ENCODE data around the gene PGGT1B. TPM values are rescaled to one million over a fixed set of nuclear protein-coding genes. Genes with fewer than 3 reads are reported as not detected.

PGGT1B gene
- polyA plus RNA-seq, 3 donors, result 3.2 to 32.6 (median 11.6) TPM

GRCh38 chr5:115229606-115230005 is 33.1 kb downstream of the PGGT1B start:
- no peak for DNase-seq
- no peak overlapping the region for H3K9ac ChIP-seq (ENCODE audit: insufficient read depth, low read length, poor library complexity, severe bottlenecking)
- no peak overlapping the region for H3K27ac ChIP-seq (ENCODE audit: low read depth in 1 of 2, low read length in 2 of 2)
- peaks cover 5% of the 10 kb centered on the region for H3K4me1 Mint-ChIP-seq
- TF ChIP-seq CTCF (IDR thresholded peaks at IDR 0.05), result no peak
- no peak overlapping the region for H3K4me2 ChIP-seq (replicated peaks; ENCODE audit: extremely low read depth, low read length, poor library complexity, severe bottlenecking)
- H3K9me3 Mint-ChIP-seq, result no peaks in the 10 kb centered on the region
- H3K36me3 ChIP-seq (replicated peaks in 1 of 2; ENCODE audit: control insufficient read depth in 1 of 2, insufficient read depth in 2 of 2, low read length in 2 of 2), result peaks cover 68 to 83% of the 10 kb centered on the region in 2 donors
- no peaks in the 10 kb centered on the region for H3K27me3 ChIP-seq (ENCODE audit: control insufficient read depth in 2 of 2, insufficient read depth in 2 of 2, low read length in 2 of 2)
- H2AFZ ChIP-seq (ENCODE audit: insufficient read depth, low read depth, low read length, poor library complexity, severe bottlenecking), result no peak overlapping the region
- H3K4me1 ChIP-seq (ENCODE audit: control insufficient read depth in 1 of 2, insufficient read depth in 2 of 2, low read length in 2 of 2), result no peaks in the 10 kb centered on the region
- H3K27ac Mint-ChIP-seq, result no peak overlapping the region
- intact Hi-C loops (cut with micrococcal nuclease), result no loop called here
- peaks cover 67 to 76% of the 10 kb centered on the region in 2 donors for H3K36me3 Mint-ChIP-seq
- H3K9me3 ChIP-seq (replicated peaks in 1 of 2; ENCODE audit: control insufficient read depth in 1 of 2, insufficient read depth in 1 of 2, low read length in 2 of 2), result no peaks in the 10 kb centered on the region
- no CpG with 5 or more reads among the region's 1 CpG for WGBS (ENCODE audit: insufficient coverage)
- no peak overlapping the region for H3K4me3 ChIP-seq (replicated peaks in 1 of 3; ENCODE audit: low read depth in 2 of 3, low read length in 3 of 3)
- H3K27me3 Mint-ChIP-seq (ENCODE audit: low read depth in 3 of 3), result no peaks in the 10 kb centered on the region
- peaks cover 64% of the 10 kb centered on the region for H4K20me1 ChIP-seq (ENCODE audit: insufficient read depth, low read length)
- H3K4me3 Mint-ChIP-seq, result no peak overlapping the region
- peaks cover 5% of the 10 kb centered on the region for H3K79me2 ChIP-seq (ENCODE audit: insufficient read depth, low read length)

- peaks cover 5% of the 10 kb centered on the region for H3K79me2 ChIP-seq (ENCODE audit: insufficient read depth, low read length)
- H4K20me1 ChIP-seq (ENCODE audit: insufficient read depth, low read length), result peaks cover 56% of the 10 kb centered on the region
- DNase-seq, result no peak
- Mint-ChIP-seq H3K9me3 (no peaks in the 10 kb centered on the region), H3K4me3 (no peak overlapping the region), H3K36me3 (peaks cover 68 to 80% of the 10 kb centered on the region in 2 donors), H3K4me1 (peaks cover 5% of the 10 kb centered on the region), H3K27ac (peak overlapping the region in 1 of 7 donors; percentile 33), H3K27me3 (ENCODE audit: low read depth in 3 of 3) (no peaks in the 10 kb centered on the region)
- 100% methylated on average over 1 of the region's 1 CpG for WGBS (ENCODE audit: insufficient coverage)
- H3K27me3 ChIP-seq (ENCODE audit: control insufficient read depth in 2 of 2, insufficient read depth in 2 of 2, low read length in 2 of 2), result no peaks in the 10 kb centered on the region
- H3K9ac ChIP-seq (ENCODE audit: insufficient read depth, low read length, poor library complexity, severe bottlenecking), result no peak overlapping the region
- H3K4me1 ChIP-seq (ENCODE audit: control insufficient read depth in 1 of 2, insufficient read depth in 2 of 2, low read length in 2 of 2), result no peaks in the 10 kb centered on the region
- intact Hi-C loops (cut with micrococcal nuclease), result no loop called here
- H3K4me3 ChIP-seq (replicated peaks in 1 of 3; ENCODE audit: low read depth in 2 of 3, low read length in 3 of 3), result no peak overlapping the region
- H2AFZ ChIP-seq (ENCODE audit: insufficient read depth, low read depth, low read length, poor library complexity, severe bottlenecking), result no peak overlapping the region
- H3K9me3 ChIP-seq (replicated peaks in 1 of 2; ENCODE audit: control insufficient read depth in 1 of 2, insufficient read depth in 1 of 2, low read length in 2 of 2), result no peaks in the 10 kb centered on the region
- peaks cover 65 to 87% of the 10 kb centered on the region in 2 donors for H3K36me3 ChIP-seq (replicated peaks in 1 of 2; ENCODE audit: control insufficient read depth in 1 of 2, insufficient read depth in 2 of 2, low read length in 2 of 2)
- TF ChIP-seq CTCF (IDR thresholded peaks at IDR 0.05), result no peak
- H3K4me2 ChIP-seq (replicated peaks; ENCODE audit: extremely low read depth, low read length, poor library complexity, severe bottlenecking), result no peak overlapping the region
- H3K27ac ChIP-seq (ENCODE audit: low read depth in 1 of 2, low read length in 2 of 2), result no peak overlapping the region
Observed at GRCh38 chr5:115227281-115227680, 35.4 kb downstream of the PGGT1B start.

Data from CD14-positive monocyte (primary cell).